Measurements from ENCODE around the gene UBD. TPM values are rescaled to one million over a fixed set of nuclear protein-coding genes. Genes with fewer than 3 reads are reported as not detected.

The UBD gene
- total RNA-seq, 1 experiment from 2014 or later: not detected

- no peaks in the 10 kb centered on the region for H3K79me2 ChIP-seq (ENCODE audit: insufficient read depth, low read length)
- no peak overlapping the region for H3K4me3 Mint-ChIP-seq
- no peak overlapping the region for H3K4me2 ChIP-seq (ENCODE audit: insufficient read depth, insufficient read length, low read length)
- peaks cover 0 to 2% (median 0%) of the 10 kb centered on the region in 3 experiments; a peak in 4 of 7 replicates for H3K36me3 Mint-ChIP-seq (ENCODE audit: insufficient read depth in 1 of 3, low read depth in 3 of 3)
- peak overlapping the region in 1 of 3 experiments; percentile 53; a peak in 1 of 7 replicates for H3K27ac Mint-ChIP-seq
- no peak overlapping the region for H3T11ph ChIP-seq (ENCODE audit: low read length)
- H2BK15ac ChIP-seq (ENCODE audit: low read depth, low read length): no peak overlapping the region
- peaks cover 2% of the 10 kb centered on the region; the same call in 1 of the 2 replicates for H3K27me3 Mint-ChIP-seq (ENCODE audit: low read depth)
- H2AFZ ChIP-seq (ENCODE audit: low read length): no peak overlapping the region
- DNase-seq: no peak
- no peak overlapping the region for H3K4ac ChIP-seq (ENCODE audit: low read depth, low read length)
- H3K23ac ChIP-seq (ENCODE audit: insufficient read length, low read depth, low read length): no peak overlapping the region
- no peak overlapping the region for H3K27ac ChIP-seq (ENCODE audit: insufficient read length, low read depth, low read length)
- no peak overlapping the region for H2BK20ac ChIP-seq (ENCODE audit: low read depth, low read length, poor library complexity, severe bottlenecking)
- no peaks in the 10 kb centered on the region; a peak in 1 of 5 replicates for H3K9me3 Mint-ChIP-seq
- no peak overlapping the region for H3K14ac ChIP-seq (ENCODE audit: insufficient read depth, low read length)
- 0 out of 2 replicates have a peak, but pooled peaks cover 6% of the 10 kb centered on the region for H3K4me1 ChIP-seq (ENCODE audit: insufficient read depth, low read length)
- H3K4me1 Mint-ChIP-seq: peaks cover 12% of the 10 kb centered on the region in 2 experiments
- no peak overlapping the region for H2BK120ac ChIP-seq (ENCODE audit: low read depth, low read length, poor library complexity, severe bottlenecking)
- no peak overlapping the region for H2BK12ac ChIP-seq (ENCODE audit: insufficient read length, low read depth, low read length)
- no peak overlapping the region for H4K5ac ChIP-seq (ENCODE audit: insufficient read length, low read depth, low read length)
- no peaks in the 10 kb centered on the region for H3K9me3 ChIP-seq (ENCODE audit: control insufficient read depth, low read depth, low read length)
- H3K79me1 ChIP-seq (ENCODE audit: insufficient read depth, low read depth, low read length, poor library complexity, severe bottlenecking): no peaks in the 10 kb centered on the region
- no peak overlapping the region for H3K56ac ChIP-seq (ENCODE audit: insufficient read length, low read depth, low read length)
- H4K8ac ChIP-seq (replicated peaks; ENCODE audit: insufficient read length, low read depth, low read length): no peak overlapping the region
- no peak overlapping the region for H3K18ac ChIP-seq (ENCODE audit: insufficient read length, low read depth, low read length)
- no peak overlapping the region for H2AK5ac ChIP-seq (ENCODE audit: insufficient read length, low read length)
- WGBS (ENCODE audit: extremely low coverage, insufficient read length, low lambda C conversion rate): no CpG with 5 or more reads among the region's 3 CpGs
- no peaks in the 10 kb centered on the region for H4K20me1 ChIP-seq (ENCODE audit: control insufficient read depth, insufficient read depth, insufficient read length)
- no peaks in the 10 kb centered on the region for H3K27me3 ChIP-seq (ENCODE audit: insufficient read depth, low read length)
- no peak overlapping the region for H4K91ac ChIP-seq (ENCODE audit: insufficient read length, low read depth, low read length)
- TF ChIP-seq CTCF (conservative IDR thresholded peaks at IDR 0.05): no peak
- no peak overlapping the region for H2BK5ac ChIP-seq (ENCODE audit: insufficient read length, low read length)
- H3K9ac ChIP-seq (ENCODE audit: extremely low read depth, insufficient read length, low read length): no peak overlapping the region
- H3K23me2 ChIP-seq (ENCODE audit: insufficient read length, low read depth, low read length, poor library complexity, severe bottlenecking): no peaks in the 10 kb centered on the region
These were observed 29.6 kb downstream of the UBD start for GRCh38 chr6:29529956-29530355.

Measured in H9 (cell line).